Left ventricle myocardium inferior (tissue), 1 donor: ENCODE measurements around the gene ZNF496. TPM values are rescaled to one million over a fixed set of nuclear protein-coding genes. Genes with fewer than 3 reads are reported as not detected.

Source experiments
- DNase-seq: peaks from one replicate; pipeline ENCODE4 v3.0.0-alpha.2; 2020
- H3K27ac ChIP-seq: fragments of 200-600 bp; replicated peaks from 2 replicates; pipeline ENCODE4 v1.8.0; 2021
- H3K27me3 ChIP-seq: fragments of 200-600 bp; 2 replicates; pipeline ENCODE4 v1.8.0; 2021; ENCODE audit warnings: low read depth
- H3K36me3 ChIP-seq: fragments of 200-600 bp; 2 replicates; pipeline ENCODE4 v1.8.0; 2021
- H3K4me1 ChIP-seq: fragments of 200-600 bp; 2 replicates; pipeline ENCODE4 v1.8.0; 2021
- H3K4me3 ChIP-seq: fragments of 200-600 bp; 2 replicates; pipeline ENCODE4 v1.8.0; 2021; ENCODE audit warnings: mild to moderate bottlenecking, moderate library complexity
- H3K9me3 ChIP-seq: fragments of 200-600 bp; replicated peaks from 2 replicates; pipeline ENCODE4 v1.8.0; 2021
- CTCF ChIP-seq: fragments of 200-600 bp; IDR thresholded peaks from 2 replicates; pipeline ENCODE4 v1.8.0; 2021; ENCODE audit warnings: antibody characterized with exemption, mild to moderate bottlenecking, borderline replicate concordance
- intact Hi-C: fragments of 100-400 bp; cut with micrococcal nuclease; formaldehyde crosslinking; loops from one replicate; pipeline ENCODE4 v1.11.0; 2022
- total RNA-seq: library from RNA; stranded (reverse); fragmentation: NEBNext Ultra II Directional; extraction: Animal tissue kit (Norgen Biotek cat#: 25700); gene quantifications from one replicate; pipeline ENCODE4 v1.2.1, GENCODE V29; 2021
- donor health status: DM: no; HTN: yes; CAD: no; lungs with severe emphysema.

The ZNF496 gene
- total RNA-seq, 1 donor from 2014 or later, result 12.8 TPM

DNA sequence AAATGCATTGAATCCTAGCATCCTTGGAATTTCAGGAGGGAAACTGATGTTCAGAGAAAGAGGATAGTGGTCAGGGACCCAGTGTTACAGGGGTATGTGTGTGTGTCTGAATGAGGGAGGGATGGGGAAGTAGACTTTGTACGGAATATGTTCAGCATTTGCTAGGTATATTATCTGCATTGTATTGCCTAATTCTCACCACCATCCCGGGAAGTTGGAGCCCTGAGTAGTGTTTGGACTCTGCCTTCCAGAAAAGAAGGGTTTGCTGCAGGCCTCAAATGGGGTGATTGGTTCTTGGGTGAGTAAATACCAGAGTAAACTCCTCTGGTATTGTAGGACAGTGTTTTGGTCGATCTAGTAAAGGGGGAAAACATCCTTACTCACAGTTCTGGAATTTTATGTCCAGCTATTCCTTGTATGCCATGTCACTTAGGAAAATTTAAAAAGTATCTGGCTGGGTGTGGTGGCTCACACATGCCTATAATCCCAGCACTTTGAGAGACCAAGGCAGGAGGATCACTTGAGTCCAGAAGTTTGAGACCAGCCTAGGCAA is 7.1 kb upstream of the ZNF496 start:
- Histone ChIP-seq H3K4me1 (peaks cover 40% of the 10 kb centered on the region), H3K36me3 (no peaks in the 10 kb centered on the region), H3K27me3 (no peaks in the 10 kb centered on the region), H3K27ac (no peak overlapping the region), H3K9me3 (no peaks in the 10 kb centered on the region), H3K4me3 (no peak overlapping the region)
- no peak for DNase-seq
- intact Hi-C loops, result no loop called here
- TF ChIP-seq CTCF, result no peak

DNA sequence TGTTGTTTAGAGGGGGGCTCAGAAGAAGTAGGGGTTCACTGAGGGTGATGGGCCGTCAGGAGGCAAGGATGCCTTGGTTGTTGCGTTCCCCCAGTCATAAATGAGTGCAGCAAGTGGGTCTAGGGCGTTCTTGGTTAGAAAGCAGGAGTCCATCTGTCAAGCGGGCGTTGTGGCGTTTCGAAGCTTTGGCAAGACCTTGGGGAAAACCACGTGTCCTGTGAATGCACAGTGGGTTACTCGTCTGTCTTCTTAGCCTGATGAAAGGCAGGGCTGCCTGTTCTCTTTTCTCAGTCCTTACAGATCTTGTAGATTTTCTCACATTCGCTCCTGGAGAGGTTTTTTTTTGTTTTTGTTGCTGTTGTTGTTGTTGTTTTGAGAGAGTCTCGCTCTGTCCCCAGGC is 6.3 kb upstream of the ZNF496 start:
- H3K36me3 ChIP-seq, result no peaks in the 10 kb centered on the region
- TF ChIP-seq CTCF, result no peak
- H3K27ac ChIP-seq, result no peak overlapping the region
- H3K4me3 ChIP-seq, result no peak overlapping the region
- intact Hi-C loops, result no loop called here
- H3K9me3 ChIP-seq, result no peaks in the 10 kb centered on the region
- H3K4me1 ChIP-seq, result peaks cover 47% of the 10 kb centered on the region
- DNase-seq, result no peak
- no peaks in the 10 kb centered on the region for H3K27me3 ChIP-seq

DNA sequence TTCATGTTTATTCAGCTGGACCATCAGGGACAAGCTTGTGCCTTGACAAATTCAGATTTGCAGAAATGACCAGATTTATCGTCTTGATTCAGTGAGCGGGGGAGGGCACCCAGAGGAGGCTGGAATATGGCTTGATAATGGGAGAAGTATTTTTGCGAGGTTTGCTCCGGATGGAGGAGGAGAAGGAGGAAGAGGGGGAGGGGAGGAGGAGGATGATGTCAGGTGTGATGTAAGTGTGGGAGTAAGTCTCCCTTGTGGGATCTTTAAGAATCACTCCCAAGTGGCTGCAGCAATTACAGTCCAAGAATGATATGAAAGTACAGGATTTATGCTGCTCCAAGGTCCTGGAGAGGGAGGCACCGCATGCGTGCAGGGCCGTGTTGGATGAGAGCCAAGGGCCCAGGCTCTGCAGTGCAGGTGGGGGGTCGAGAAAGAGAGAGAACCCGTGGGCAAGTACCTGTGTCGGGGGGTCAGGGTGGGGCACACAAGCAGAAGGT is 5.6 kb upstream of the ZNF496 start:
- no peak for DNase-seq
- H3K36me3 ChIP-seq, result no peaks in the 10 kb centered on the region
- TF ChIP-seq CTCF, result no peak
- H3K9me3 ChIP-seq, result no peaks in the 10 kb centered on the region
- H3K4me1 ChIP-seq, result peaks cover 54% of the 10 kb centered on the region
- intact Hi-C loops, result no loop called here
- no peaks in the 10 kb centered on the region for H3K27me3 ChIP-seq
- no peak overlapping the region for H3K4me3 ChIP-seq
- peak overlapping the region; percentile 8 for H3K27ac ChIP-seq

DNA sequence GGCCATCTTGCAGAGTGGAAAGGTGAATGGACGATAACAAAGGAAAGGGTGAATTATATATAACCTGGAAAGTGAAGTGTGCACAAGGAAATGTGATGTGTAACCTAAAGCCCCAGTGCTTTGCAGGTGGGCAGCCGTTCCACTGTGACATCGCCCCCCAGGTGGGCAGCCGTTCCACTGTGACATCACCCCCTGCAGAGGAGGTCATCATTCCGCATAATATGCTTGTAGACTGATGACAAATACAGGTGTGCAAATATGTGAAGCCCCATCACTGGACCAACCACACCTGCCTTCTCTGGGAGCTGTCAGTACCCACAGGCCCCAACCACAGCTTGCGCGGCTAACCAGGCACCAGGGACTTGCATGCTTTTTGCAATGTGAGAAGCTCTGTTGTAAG is 4.7 kb upstream of the ZNF496 start:
- H3K27ac ChIP-seq, result peak overlapping the region; percentile 8
- no peaks in the 10 kb centered on the region for H3K27me3 ChIP-seq
- peaks cover 61% of the 10 kb centered on the region for H3K4me1 ChIP-seq
- no peaks in the 10 kb centered on the region for H3K36me3 ChIP-seq
- H3K4me3 ChIP-seq, result no peak overlapping the region
- H3K9me3 ChIP-seq, result no peaks in the 10 kb centered on the region
- DNase-seq, result no peak
- TF ChIP-seq CTCF, result no peak
- intact Hi-C loops, result no loop called here

GRCh38 chr1:247335882-247336281 is 4.2 kb upstream of the ZNF496 start:
- TF ChIP-seq CTCF, result no peak
- Histone ChIP-seq H3K4me3 (no peak overlapping the region), H3K27me3 (no peaks in the 10 kb centered on the region), H3K4me1 (peaks cover 66% of the 10 kb centered on the region), H3K9me3 (no peaks in the 10 kb centered on the region), H3K27ac (peak overlapping the region; percentile 27), H3K36me3 (no peaks in the 10 kb centered on the region)
- intact Hi-C loops, result no loop called here
- DNase-seq, result no peak
